Spinal cord (tissue), 10 donors: ENCODE measurements around the gene PPP3R1. TPM values are rescaled to one million over a fixed set of nuclear protein-coding genes. Genes with fewer than 3 reads are reported as not detected.

ENCODE experiments used
- DNase-seq, 6 donors: peaks; one replicate each; pipeline versions ENCODE4 v3.0.0 to v3.0.0-alpha.2; 2013 to 2015; ENCODE audit warnings: low spot score in 6 of 6, low read depth in 4 of 6
- H3K27ac ChIP-seq: one replicate; pipeline ENCODE4 v1.5.1; 2013; ENCODE audit warnings: low read depth, low read length, control low read depth
- H3K27me3 ChIP-seq: one replicate; pipeline ENCODE4 v1.6.1; 2013; ENCODE audit warnings: low read length; ENCODE audit not compliant: control insufficient read depth, insufficient read depth
- H3K36me3 ChIP-seq: one replicate; pipeline ENCODE4 v1.6.1; 2013; ENCODE audit warnings: low read length; ENCODE audit not compliant: control insufficient read depth, insufficient read depth
- H3K4me1 ChIP-seq: one replicate; pipeline ENCODE4 v1.6.1; 2013; ENCODE audit warnings: low read length; ENCODE audit not compliant: control insufficient read depth, insufficient read depth
- H3K4me3 ChIP-seq: one replicate; pipeline ENCODE4 v1.5.1; 2013; ENCODE audit warnings: low read depth, low read length, control low read depth
- H3K9me3 ChIP-seq: one replicate; pipeline ENCODE4 v1.6.1; 2013; ENCODE audit warnings: low read length; ENCODE audit not compliant: control insufficient read depth, insufficient read depth
- WGBS: methylation state at CpG from one replicate; pipeline ENCODE4 v1.1.5; 2013; ENCODE audit warnings: missing lambda C conversion rate; ENCODE audit not compliant: insufficient coverage; 5-methylcytosine and 5-hydroxymethylcytosine counted together
- polyA plus RNA-seq, 2 donors: library from polyadenylated mRNA; unstranded; fragments of 120-200 nt; gene quantifications; one replicate each; pipeline ENCODE4 v1.2.1, GENCODE V29; 2013; ENCODE audit not compliant: insufficient read length in 2 of 2
- total RNA-seq, 2 donors: library from RNA; depleted of rRNA in 1 of 2; stranded (reverse); fragments of 120-200 nt in 1 of 2; fragments of >200 nt in 1 of 2; gene quantifications; one replicate each; pipeline versions ENCODE4 v1.2.3 to v1.2.4, GENCODE V29; 2013 to 2014
- donor health status: healthy.

PPP3R1 gene
- total and polyA plus RNA-seq, 4 donors, result 23.8 to 170 (median 147) TPM

- Histone ChIP-seq H3K27me3 (no peaks in the 10 kb centered on the region), H3K27ac (no peak overlapping the region), H3K4me3 (no peak overlapping the region), H3K36me3 (no peaks in the 10 kb centered on the region), H3K4me1 (no peaks in the 10 kb centered on the region), H3K9me3 (no peaks in the 10 kb centered on the region)
- WGBS, result no CpG with 5 or more reads among the region's 2 CpGs
- no peak for DNase-seq
These were observed 110.5 kb downstream of the PPP3R1 start for GRCh38 chr2:68141875-68142274.

GRCh38 chr2:68135448-68136320, 116.6 kb downstream of the PPP3R1 start:
- Histone ChIP-seq H3K36me3 (peaks cover 16% of the 10 kb centered on the region), H3K4me1 (no peaks in the 10 kb centered on the region), H3K4me3 (no peak overlapping the region), H3K9me3 (no peaks in the 10 kb centered on the region), H3K27me3 (no peaks in the 10 kb centered on the region), H3K27ac (no peak overlapping the region)
- WGBS, result 100% methylated on average over 2 of the region's 7 CpGs
- no peak for DNase-seq

DNA sequence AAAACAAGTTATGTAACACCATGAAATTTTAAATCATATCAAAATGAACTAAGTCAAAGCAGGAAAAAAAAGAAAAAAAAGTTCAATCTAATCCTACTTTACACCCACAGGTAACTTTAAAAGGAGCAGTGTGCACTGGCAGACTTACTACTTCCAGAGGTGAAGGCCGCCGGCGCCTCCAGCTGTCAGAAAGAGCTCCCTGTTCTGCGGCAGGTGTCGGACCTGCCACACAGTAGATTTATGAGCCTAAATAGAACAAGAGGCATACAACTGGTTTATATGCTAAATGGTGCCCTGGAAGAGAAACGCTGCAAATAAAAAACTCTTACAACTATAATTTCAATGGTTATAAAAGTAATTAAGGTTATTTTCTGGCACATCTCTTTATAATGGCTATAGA, 117.8 kb downstream of the PPP3R1 start:
- DNase-seq, result no peak
- H3K4me1 ChIP-seq, result no peaks in the 10 kb centered on the region
- no peak overlapping the region for H3K27ac ChIP-seq
- peaks cover 1% of the 10 kb centered on the region for H3K9me3 ChIP-seq
- WGBS, result 80% methylated on average over 3 of the region's 6 CpGs
- no peak overlapping the region for H3K4me3 ChIP-seq
- H3K36me3 ChIP-seq, result peaks cover 18% of the 10 kb centered on the region
- no peaks in the 10 kb centered on the region for H3K27me3 ChIP-seq

DNA sequence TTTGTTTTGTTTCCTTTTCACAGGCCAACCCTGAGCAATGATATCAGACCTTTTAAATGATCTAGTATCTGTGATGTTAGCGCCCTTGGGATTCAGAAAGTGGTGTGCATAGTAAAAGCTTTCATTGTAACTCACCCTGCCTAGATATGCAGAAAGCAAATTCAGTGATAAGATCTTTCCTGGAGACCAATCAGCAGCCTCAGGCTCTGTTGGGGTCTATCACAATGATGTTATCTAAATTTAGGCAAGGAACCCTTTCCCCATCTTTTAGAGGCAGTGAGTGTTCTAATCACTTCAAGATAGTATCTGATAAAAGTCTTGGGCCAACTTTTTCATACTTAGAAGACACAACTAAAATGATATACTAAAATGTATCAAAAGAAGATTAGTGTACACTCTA, 118.2 kb downstream of the PPP3R1 start:
- Histone ChIP-seq H3K4me1 (no peaks in the 10 kb centered on the region), H3K9me3 (peaks cover 1% of the 10 kb centered on the region), H3K36me3 (peaks cover 18% of the 10 kb centered on the region), H3K27me3 (no peaks in the 10 kb centered on the region), H3K27ac (no peak overlapping the region), H3K4me3 (no peak overlapping the region)
- no peak for DNase-seq
- no CpG with 5 or more reads among the region's 1 CpG for WGBS

Other genes starting within 250 kb of the PPP3R1 start
- 10 to 100 TPM; 19.5 to 36.2 TPM for gene C1D, start 189.5 kb downstream of the PPP3R1 start, total RNA-seq
- 10 to 100 TPM; 42.1 to 49.6 TPM for gene C1D, start 189.5 kb downstream of the PPP3R1 start, polyA plus RNA-seq
- gene PNO1, start 94.6 kb downstream of the PPP3R1 start, total RNA-seq, result 10 to 100 TPM; 12.5 to 12.9 TPM
- gene PNO1, start 94.6 kb downstream of the PPP3R1 start, polyA plus RNA-seq, result 10 to 100 TPM; 14.8 to 14.9 TPM
- 10 to 100 TPM; 36.6 to 55.9 TPM for gene CNRIP1, start 67.4 kb upstream of the PPP3R1 start, total RNA-seq
- 100 to 1,000 TPM; 118 to 126 TPM for gene CNRIP1, start 67.4 kb upstream of the PPP3R1 start, polyA plus RNA-seq
- 10 to 100 TPM in 1 of 2 donors, 1 to 10 TPM in 1; 7.2 to 12.3 TPM for gene PLEK, start 112.8 kb upstream of the PPP3R1 start, total RNA-seq
- 1 to 10 TPM; 5.2 to 8.5 TPM for gene PLEK, start 112.8 kb upstream of the PPP3R1 start, polyA plus RNA-seq
- 1 to 10 TPM in 1 of 2 donors, under 1 TPM in 1; 0.72 to 1.3 TPM for gene FBXO48, start 214.8 kb upstream of the PPP3R1 start, total RNA-seq
- 1 to 10 TPM; 2.2 to 2.3 TPM for gene FBXO48, start 214.8 kb upstream of the PPP3R1 start, polyA plus RNA-seq
- 1 to 10 TPM; 5.8 to 9.5 TPM for gene APLF, start 215.1 kb upstream of the PPP3R1 start, total RNA-seq
- gene APLF, start 215.1 kb upstream of the PPP3R1 start, polyA plus RNA-seq, result 1 to 10 TPM; 1.0 to 1.6 TPM